RKO (cell line): ENCODE measurements around the gene POLE.

Experiments used
- DNase-seq: peaks from one replicate; pipeline ENCODE4 v3.0.0-alpha.2; 2016; ENCODE audit warnings: low spot score

POLE gene

GRCh38 chr12:132593938-132594358 is 93.2 kb downstream of the POLE start:
- DNase-seq, result peak; percentile 97

GRCh38 chr12:132593521-132593920 is 93.6 kb downstream of the POLE start:
- DNase-seq, result no peak

DNA sequence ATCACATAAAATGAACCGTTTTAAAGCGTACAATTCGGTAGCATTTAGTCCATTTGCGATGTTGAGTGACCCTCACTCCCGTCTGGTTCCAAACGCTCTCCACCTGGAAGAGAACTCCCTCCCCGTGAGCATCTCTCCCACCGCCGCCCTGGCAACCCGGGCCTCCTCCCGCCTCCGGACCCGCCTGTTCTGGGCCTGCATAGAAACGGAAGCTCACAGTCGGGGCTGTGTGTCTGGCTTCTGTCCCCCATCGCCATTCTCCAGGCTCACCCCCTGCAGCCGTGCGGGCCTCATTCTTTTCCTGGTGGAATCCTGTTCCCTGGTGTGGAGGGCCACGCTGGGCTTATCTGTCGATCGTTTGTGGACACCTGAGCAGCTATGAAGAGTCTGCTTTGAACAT is 94.1 kb downstream of the POLE start:
- DNase-seq, result no peak

DNA sequence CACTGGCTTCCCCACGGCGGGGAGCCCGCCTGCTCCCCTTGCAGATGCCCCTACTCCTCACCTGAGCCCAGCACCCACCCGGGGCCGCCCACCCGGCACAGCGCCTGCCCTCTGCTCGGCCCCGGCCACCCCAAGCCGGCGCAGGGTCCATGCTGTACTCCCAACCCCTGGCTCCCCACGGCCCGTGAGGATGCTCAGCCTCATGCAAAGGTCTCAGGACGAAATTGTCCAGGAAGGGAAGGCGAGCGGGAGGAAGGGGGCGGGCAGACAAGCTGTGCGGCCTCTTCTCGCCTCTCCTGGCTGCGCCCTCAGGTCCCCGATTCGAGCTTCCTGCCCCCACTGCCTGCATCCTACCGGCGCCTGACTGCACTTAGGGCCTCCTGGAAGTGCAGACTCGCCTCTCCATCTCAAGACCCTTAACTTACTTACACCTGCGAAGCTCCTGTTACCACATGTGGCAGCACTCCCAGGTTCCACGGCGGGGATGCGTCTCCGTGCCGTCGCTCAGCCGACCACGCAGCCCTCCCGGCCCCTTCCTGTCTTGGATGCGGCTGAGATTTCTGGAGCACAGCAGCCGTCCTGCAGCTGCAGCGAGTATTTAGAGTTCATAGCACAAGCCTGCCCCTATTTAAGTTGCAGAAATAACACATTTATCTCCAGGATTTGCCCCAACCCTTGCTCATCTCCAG is 94.7 kb downstream of the POLE start:
- DNase-seq, result no peak

DNA sequence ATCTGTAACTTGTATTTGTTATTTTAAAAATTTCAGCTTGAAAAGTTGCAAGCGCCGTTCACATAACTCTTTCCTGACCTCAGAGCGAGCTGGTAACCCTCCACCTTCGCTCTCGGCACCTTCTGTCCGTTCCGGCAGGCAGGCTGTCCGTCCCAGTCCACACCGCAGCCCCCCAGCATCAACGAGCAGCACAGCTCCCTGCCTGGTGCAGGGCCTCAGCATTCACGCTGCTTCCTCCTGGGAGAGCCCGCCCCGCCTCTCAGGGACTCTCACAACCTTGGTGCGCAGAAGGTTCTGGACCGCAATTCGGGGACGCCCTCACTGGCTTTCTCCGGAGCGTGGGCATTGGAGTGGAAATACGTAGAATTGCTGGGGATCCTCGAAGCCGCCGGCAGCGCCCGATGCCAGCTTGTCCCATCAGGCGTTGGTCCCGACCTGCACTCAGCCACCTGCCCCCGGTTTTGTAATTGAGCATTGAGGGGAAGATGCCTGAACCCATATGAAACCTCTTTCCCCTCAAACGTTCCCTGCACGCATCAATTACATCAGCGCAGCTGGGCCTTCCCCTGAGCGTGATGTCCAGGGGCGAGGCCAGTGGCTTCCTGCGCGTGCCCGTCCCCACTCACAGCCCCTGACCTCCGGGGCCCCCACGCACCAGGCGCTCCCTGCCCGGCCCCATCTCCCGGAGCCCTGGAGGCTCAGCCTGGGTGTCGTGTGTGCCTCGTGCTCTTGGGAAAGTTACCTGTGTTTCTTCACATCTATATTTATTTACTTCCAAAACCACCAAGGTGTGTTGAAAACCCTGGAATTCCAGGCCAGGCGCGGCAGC is 95.8 kb downstream of the POLE start:
- no peak for DNase-seq

DNA sequence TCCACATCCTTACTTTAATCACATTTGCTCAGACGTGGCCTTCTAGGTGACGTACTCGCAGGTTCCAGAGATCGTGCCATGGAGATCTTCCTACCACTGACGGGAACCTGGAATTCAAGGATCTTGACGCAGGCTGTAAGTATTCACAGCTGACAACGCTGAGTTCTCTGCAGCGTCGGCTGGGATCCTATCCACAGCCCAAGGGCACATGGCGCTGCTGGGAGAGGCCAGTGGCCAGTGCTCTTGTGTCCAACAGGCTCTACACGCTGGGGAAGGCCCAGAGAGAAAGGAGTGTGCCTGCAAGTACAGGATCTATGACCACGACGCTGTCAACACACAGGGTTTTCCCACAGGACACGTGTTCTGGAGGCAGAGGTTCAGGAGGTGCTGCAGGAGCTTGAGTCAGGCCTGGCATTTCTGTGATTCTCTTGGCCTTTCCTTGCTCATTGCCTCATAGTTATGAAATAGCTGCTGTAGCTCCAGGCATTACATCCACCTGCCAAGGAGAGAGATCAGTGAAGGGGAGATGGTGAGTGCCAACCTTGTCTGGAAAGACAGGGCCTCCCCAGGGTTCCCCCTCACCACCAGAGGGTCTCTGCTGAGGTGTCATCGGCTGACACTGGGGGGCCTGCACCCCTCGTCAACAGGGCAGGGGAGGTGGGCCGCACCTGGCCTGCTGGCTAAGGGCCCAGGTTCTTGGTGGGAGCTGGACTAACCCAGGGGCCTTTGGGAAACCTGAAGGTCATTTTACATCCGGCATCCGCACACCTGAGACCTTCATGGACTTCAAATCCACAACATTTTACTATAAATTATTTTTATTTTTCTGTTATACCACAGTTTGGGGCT is 98.1 kb downstream of the POLE start:
- no peak for DNase-seq

DNA sequence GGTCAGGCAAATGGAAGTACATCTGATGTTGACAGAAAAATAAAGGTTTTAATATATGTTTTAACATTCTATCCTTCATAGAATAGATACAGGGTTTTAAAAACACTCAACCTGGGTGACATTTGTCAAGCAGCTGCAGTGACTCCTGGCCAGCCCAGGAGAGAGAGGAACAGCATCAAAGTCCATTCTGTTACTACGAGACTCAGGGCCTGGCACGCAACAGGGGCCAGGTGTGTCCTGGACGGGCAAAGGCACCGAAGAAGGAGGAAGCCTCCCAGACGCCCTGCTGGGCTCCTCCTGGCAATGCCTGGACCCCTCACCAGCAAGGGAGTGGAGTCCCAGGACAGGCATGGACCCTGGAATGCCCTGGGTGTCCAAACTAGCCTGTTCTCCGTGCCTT is 98.8 kb downstream of the POLE start:
- DNase-seq, result no peak

DNA sequence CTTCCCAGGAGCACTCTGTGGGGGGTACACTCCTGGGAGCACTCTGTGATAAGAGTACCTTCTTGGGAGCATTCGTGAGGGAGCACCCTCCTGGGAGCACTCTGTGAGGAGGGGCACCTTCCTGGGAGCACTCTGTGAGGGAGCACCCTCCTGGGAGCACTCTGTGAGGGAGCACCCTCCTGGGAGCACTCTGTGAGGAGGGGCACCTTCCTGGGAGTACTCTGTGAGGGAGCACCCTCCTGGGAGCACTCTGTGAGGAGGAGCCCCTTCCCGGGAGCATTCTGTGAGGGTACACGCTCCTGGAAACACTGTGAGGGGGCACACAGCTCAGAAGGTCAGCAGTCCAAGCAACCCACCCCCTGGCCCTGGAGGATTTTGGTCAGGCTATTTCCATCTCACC is 99.4 kb downstream of the POLE start:
- no peak for DNase-seq

DNA sequence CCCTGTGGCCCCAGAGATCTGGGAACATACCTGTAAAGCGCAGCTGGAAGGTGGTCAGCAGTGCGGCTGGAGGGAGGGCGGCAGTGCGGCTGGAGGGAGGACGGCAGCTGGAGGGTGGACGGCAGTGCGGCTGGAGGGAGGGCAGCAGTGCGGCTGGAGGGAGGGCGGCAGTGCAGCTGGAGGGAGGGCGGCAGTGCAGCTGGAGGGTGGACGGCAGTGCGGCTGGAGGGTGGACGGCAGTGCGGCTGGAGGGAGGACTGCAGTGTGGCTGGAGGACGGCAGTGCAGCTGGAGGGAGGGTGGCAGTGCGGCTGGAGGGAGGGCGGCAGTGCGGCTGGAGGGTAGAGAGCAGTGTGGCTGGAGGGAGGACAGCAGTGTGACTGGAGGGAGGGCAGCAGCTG is 100.2 kb downstream of the POLE start:
- no peak for DNase-seq

GRCh38 chr12:132585177-132585576 is 102.0 kb downstream of the POLE start:
- no peak for DNase-seq

GRCh38 chr12:132584429-132584828 is 102.7 kb downstream of the POLE start:
- DNase-seq, result no peak

DNA sequence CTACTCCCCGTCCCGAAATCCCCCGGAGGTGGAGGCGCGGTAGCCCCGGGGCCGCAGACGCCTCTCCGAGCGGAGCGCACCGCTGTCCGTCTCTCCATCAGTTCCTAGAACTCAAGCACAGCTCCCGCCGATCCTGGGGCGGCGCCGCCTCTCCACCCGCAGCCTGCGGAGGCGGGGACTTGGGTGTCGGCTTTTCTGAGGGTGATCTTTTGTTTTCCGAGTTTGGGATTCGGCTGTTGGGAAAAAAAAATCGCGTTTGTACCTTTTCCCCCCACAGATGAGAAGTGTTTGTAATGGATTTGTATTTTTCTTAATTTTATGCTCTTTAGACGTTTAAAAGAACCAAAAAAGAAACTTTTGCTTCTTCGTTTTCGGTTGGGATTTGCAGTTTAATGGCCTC is 103.4 kb downstream of the POLE start:
- DNase-seq, result no peak

- DNase-seq, result no peak
These were observed 103.8 kb downstream of the POLE start for GRCh38 chr12:132583411-132583710.

- DNase-seq, result no peak
These were observed 104.3 kb downstream of the POLE start for GRCh38 chr12:132582582-132583410.

- no peak for DNase-seq
These were observed 105.1 kb downstream of the POLE start for GRCh38 chr12:132582058-132582420.

DNA sequence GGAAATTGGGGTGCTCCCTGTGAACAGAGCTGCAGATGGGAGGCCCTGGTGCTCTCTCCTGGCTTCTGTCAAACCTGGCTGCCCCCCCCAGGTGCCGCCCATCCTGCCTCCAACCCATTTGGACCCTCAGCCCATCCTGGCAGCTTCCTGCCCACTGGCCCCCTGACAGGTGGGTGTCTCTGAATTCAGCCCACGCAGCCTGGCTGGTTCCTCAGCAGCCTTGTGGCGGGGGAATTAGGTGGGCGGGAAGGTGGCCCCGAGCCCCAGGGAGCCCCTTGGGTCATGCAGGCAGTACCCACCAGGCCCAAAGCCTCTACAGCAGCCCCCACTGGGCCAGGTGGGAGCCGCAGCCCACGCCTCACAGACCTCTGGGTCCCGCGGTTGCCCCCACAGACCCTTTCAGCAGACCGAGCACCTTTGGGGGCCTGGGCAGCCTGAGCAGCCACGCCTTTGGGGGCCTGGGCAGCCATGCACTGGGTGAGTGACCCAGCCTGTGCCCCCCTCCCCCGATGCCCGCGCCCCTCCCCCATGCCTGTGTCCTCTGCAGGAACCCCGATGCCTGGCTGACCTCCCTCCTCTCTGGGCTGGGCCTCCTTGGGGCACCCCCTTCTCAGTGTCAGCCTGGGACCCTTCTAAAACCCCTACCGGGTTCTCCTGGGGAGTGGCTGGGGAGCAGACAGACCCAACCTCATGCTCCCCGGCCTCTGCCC is 105.6 kb downstream of the POLE start:
- DNase-seq, result no peak

DNA sequence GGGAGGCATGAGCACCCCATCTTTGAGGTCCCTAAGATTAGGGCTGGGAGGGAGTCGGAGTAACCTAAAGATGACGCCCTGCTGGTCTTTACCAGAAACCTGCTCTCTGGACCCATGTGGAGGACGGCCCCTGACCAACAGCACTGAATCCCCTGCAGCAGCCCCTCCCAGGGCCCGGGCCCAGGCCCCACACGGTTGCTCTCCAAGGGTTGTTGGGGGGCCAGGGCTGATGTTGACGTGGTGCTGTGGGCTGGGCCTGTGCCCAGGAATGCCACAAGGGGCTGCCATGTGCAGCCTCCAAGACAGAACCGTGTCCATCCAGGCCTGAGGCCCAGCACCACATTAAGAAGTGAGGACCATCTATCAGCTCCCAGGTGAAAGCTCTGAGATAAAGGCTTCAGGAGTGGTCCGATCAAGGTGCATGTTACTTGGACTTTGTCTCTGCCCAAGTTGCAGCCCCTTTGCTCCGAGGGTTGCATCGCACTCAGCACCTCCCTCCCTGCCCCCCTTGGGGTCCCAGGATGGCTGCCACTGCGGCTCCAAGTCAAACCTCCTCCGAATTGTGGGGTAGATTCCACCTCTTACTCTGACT is 106.3 kb downstream of the POLE start:
- DNase-seq, result no peak

- DNase-seq, result no peak
These were observed 107.4 kb downstream of the POLE start for GRCh38 chr12:132579744-132580143.

- DNase-seq, result no peak
These were observed 108.3 kb downstream of the POLE start for GRCh38 chr12:132578826-132579225.

DNA sequence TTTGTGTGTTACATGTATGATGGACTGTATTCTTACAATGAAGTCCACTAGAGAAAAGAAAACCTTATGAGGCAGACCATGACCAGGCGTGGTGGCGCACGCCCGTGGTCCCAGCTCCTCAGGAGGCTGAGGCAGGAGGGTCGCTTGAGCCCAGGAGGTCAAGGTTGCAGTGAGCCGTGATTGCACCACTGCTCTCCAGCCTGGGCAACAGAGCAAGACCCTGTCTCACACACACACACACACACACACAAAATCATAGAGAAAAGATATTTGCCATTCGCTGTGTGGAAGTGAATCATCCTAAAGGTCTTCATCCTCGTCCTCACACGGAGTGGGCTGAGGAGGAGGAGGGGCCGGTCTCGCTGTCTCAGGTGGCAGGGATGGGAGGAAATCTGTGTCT is 109.0 kb downstream of the POLE start:
- no peak for DNase-seq
